ENCODE data around the gene SPACDR. TPM values are rescaled to one million over a fixed set of nuclear protein-coding genes. Genes with fewer than 3 reads are reported as not detected.
A peak's percentile ranks its signal among the peaks of the same experiment; 100 is the strongest.
"Not testable (repeated sequence)": the region's sequence is repeated elsewhere in the genome, so short reads cannot be mapped to it uniquely, and the experiment has no call there.

SPACDR gene
- polyA plus RNA-seq, 1 experiment = 0.76 TPM

DNA sequence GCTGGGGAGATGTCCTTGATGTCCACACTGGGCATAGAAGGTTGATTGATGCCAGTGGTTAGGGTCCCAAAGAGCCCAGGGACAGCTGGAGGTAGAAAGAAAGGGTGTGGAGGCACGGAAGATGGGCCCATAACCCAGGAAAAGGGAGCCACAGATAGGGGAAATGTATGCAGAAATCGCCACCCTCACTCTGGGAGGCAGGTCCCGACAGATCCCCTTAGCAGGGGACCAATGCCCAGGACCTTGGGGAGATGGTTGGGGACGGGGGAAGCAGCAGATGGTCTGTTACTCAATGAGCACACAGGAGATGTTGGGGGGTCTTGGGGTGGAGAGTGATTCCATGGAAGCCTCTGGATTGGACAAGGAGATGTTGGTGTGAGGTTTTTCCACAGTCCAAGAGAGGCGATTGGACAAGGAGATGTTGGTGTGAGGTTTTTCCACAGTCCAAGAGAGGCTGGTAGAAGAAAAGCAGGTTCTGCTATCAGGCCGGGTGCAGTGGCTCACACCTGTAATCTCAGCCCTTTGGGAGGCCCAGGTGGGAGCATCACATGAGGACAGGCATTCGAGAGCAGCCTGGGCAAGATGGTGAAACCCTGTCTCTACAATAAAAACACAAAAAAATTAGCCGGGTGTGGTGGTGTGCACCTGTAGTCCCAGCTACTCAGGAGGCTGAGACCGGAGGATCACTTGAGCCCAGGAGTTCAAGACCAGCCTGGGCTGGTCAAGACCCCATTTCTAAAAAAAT lies 20.8 kb downstream of the SPACDR start:
- Histone ChIP-seq H3K9me3 (ENCODE audit: control insufficient read depth, insufficient read depth, low read length) (no peaks in the 10 kb centered on the region), H3K4me3 (ENCODE audit: low read depth, low read length) (no peak overlapping the region), H3K27me3 (ENCODE audit: control insufficient read depth, insufficient read depth, low read length) (no peaks in the 10 kb centered on the region), H3K27ac (ENCODE audit: low read depth, low read length) (no peak overlapping the region)
- TF ChIP-seq CTCF (IDR thresholded peaks at IDR 0.05; ENCODE audit: low read depth, low read length) = no peak
- POLR2A ChIA-PET = interaction anchor here (0.8 to 3.1 kb wide), 3 partner anchors 12 to 15 kb away, joined by 3 to 20 read pairs (median 3); partner anchors contain the start of gene ZCWPW1
- DNase-seq (ENCODE audit: low read depth, low spot score) = no peak
- CTCF ChIA-PET = interaction anchor here (1.3 kb wide), 1 partner anchor 26 kb away, joined by 5 read pairs; no protein-coding TSS in a partner anchor

DNA sequence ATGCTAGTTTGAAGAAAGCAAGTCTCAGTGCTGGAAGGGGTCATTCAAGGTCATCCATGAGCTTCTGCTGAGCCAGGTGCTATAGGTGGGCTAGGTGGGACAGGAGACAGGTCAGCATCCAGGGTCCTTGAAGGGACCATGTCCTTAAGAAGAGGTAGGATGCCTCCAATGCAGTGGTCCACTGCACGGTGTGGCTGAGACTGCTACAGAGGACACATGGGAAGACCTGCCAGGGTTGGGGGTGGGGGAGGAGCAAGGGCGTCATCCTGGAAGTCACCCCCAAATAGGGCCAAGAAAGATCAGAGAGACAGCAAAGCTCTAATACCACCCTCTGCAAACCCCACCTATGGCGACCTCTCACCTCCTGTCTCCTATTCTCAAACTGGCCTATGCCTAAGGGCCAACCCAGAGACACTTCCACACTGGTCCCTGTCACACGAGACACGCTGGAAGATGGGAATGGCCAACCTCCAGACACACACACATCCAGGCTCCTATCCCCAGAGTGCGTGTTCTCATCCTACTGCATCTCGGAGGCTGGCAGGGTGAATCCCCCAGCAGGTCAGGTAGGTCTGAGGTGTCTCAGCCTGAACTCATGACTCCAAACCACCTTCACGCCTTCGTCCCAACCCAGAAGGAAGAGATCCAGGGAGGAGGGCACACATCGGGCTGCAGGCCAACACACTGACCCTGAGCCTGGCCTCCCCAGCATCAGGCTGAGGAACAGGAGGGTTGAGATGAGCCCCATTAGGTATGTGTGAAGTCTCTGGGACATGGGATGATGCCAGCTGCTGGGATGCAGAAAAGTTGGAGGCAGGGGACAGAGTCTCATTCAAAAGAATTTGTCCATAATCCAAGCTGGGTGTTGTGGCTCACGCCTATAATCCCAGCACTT lies 22.2 kb downstream of the SPACDR start:
- H3K9me3 ChIP-seq (ENCODE audit: control insufficient read depth, insufficient read depth, low read length) = no peaks in the 10 kb centered on the region
- peak overlapping the region; percentile 21 for H3K27ac ChIP-seq (ENCODE audit: low read depth, low read length)
- DNase-seq (ENCODE audit: low read depth, low spot score) = no peak
- no peak overlapping the region for H3K4me3 ChIP-seq (ENCODE audit: low read depth, low read length)
- TF ChIP-seq CTCF (IDR thresholded peaks at IDR 0.05; ENCODE audit: low read depth, low read length) = no peak
- ChIA-PET CTCF (interaction anchor here (1.1 kb wide), 1 partner anchor 8 kb away, joined by 3 read pairs; no protein-coding TSS in a partner anchor), POLR2A (interaction anchor here (0.7 to 1.0 kb wide), 3 partner anchors 10 to 118 kb away, joined by 3 to 4 read pairs (median 4); partner anchors contain the start of gene ZCWPW1)
- no peaks in the 10 kb centered on the region for H3K27me3 ChIP-seq (ENCODE audit: control insufficient read depth, insufficient read depth, low read length)

- CTCF ChIA-PET = interaction anchor here (0.7 kb wide), 1 partner anchor 30 kb away, joined by 3 read pairs; no protein-coding TSS in a partner anchor
- DNase-seq (ENCODE audit: low read depth, low spot score); H3K27me3 ChIP-seq (ENCODE audit: control insufficient read depth, insufficient read depth, low read length); H3K4me3 ChIP-seq (ENCODE audit: low read depth, low read length); H3K9me3 ChIP-seq (ENCODE audit: control insufficient read depth, insufficient read depth, low read length): not testable (repeated sequence)
- POLR2A ChIA-PET = interaction anchor here (0.6 to 1.6 kb wide), 4 partner anchors 11 to 267 kb away, joined by 3 to 17 read pairs (median 5); partner anchors contain the start of genes POP7 and ZCWPW1
- H3K27ac ChIP-seq (ENCODE audit: low read depth, low read length) = peak overlapping the region; percentile 96
Observed at GRCh38 chr7:100439244-100439643, 24.8 kb downstream of the SPACDR start.

DNA sequence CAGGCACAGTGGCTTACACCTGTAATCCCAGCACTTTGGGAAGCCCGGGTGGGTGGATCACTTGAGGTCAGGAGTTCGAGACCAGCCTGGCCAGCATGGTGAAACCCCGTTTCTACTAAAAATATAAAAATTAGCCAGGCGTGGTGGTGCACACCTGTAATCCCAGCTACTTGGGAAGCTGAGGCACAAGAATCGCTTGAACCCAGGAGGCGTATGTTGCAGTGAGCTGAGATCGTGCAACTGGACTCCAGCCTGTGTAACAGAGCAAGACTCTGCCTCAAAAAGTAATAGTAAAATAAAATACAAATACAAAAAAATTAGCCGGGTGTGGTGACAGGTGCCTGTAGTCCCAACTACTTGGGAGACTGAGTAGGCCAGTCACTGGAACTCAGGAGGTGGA lies 25.3 kb downstream of the SPACDR start:
- not testable (repeated sequence) for DNase-seq (ENCODE audit: low read depth, low spot score); H3K4me3 ChIP-seq (ENCODE audit: low read depth, low read length); H3K9me3 ChIP-seq (ENCODE audit: control insufficient read depth, insufficient read depth, low read length); H3K27ac ChIP-seq (ENCODE audit: low read depth, low read length); H3K27me3 ChIP-seq (ENCODE audit: control insufficient read depth, insufficient read depth, low read length)
- ChIA-PET CTCF (interaction anchor here (0.7 kb wide), 1 partner anchor 31 kb away, joined by 3 read pairs; no protein-coding TSS in a partner anchor), POLR2A (interaction anchor here (0.6 to 1.6 kb wide), 2 partner anchors 10 to 13 kb away, joined by 4 to 17 read pairs; partner anchors contain the start of gene ZCWPW1)

DNA sequence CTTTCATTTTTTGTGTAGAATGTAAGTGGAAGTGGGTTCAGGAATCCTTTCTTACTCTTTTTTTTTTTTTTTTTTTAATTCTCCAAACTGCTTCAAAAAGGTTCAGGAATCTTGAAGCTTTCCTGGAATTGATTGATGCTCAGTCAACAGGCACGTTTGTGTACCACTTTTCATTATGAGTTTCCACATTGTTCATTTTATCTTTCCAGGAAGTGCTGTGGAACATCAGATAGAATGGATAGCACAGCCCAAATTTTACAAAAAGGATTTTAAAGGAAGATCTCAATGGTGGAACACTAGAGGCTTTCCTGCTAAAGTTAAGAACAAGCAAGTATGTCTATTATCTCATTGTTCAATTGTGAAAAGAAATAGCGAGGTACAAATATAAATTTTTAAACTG lies 25.9 kb downstream of the SPACDR start:
- H3K27ac ChIP-seq (ENCODE audit: low read depth, low read length) = no peak overlapping the region
- H3K9me3 ChIP-seq (ENCODE audit: control insufficient read depth, insufficient read depth, low read length) = no peaks in the 10 kb centered on the region
- no peak for DNase-seq (ENCODE audit: low read depth, low spot score)
- POLR2A ChIA-PET = interaction anchor here (1.8 kb wide), 1 partner anchor 148 kb away, joined by 6 read pairs; the partner anchor contains the start of genes FBXO24 and LRCH4
- no peaks in the 10 kb centered on the region for H3K27me3 ChIP-seq (ENCODE audit: control insufficient read depth, insufficient read depth, low read length)
- CTCF ChIA-PET = interaction anchor here (1.3 kb wide), 1 partner anchor 254 kb away, joined by 3 read pairs; no protein-coding TSS in a partner anchor
- no peak for TF ChIP-seq CTCF (IDR thresholded peaks at IDR 0.05; ENCODE audit: low read depth, low read length)
- H3K4me3 ChIP-seq (ENCODE audit: low read depth, low read length) = no peak overlapping the region
